NT2/D1 (cell line): ENCODE data around the gene DDX1.

Experiments
- SUZ12 ChIP-seq: IDR thresholded peaks from 2 replicates; pipeline ENCODE4 v1.6.1; 2011; ENCODE audit not compliant: insufficient read length, insufficient read depth; ENCODE audit errors: extremely low read depth
- ZNF274 ChIP-seq: IDR thresholded peaks from 2 replicates; pipeline ENCODE4 v1.6.1; 2011; ENCODE audit warnings: mild to moderate bottlenecking, low read depth, low read length

- TF ChIP-seq SUZ12 (no peak), ZNF274 (no peak)
Measured at GRCh38 chr2:15588329-15588919, 3.2 kb upstream of the DDX1 start.
